Keratinocyte (primary cell): ENCODE results near the gene BRINP1. TPM values are rescaled to one million over a fixed set of nuclear protein-coding genes. Genes with fewer than 3 reads are reported as not detected.

Source experiments
- DNase-seq: peaks from one replicate; pipeline ENCODE4 v3.0.0-alpha.2; 2011; ENCODE audit warnings: low read depth, missing footprints, low spot score
- FAIRE-seq: peaks from 2 replicates; lab custom pipeline; 2011; peaks lifted over from hg19 to GRCh38; lab: Jason Lieb, UNC
- H2AFZ ChIP-seq: 2 replicates; pipeline ENCODE4 v1.6.0; 2012; ENCODE audit warnings: low read length, control low read depth, inconsistent platforms; ENCODE audit not compliant: control insufficient read depth
- H3K27ac ChIP-seq: 2 replicates; pipeline ENCODE4 v1.5.1; 2011; ENCODE audit warnings: low read length; ENCODE audit not compliant: control insufficient read depth, insufficient read depth
- H3K27me3 ChIP-seq: 3 replicates; pipeline ENCODE4 v1.6.0; 2011; ENCODE audit warnings: low read length; ENCODE audit not compliant: control insufficient read depth, insufficient read depth; ENCODE audit errors: extremely low read depth
- H3K36me3 ChIP-seq, 2 experiments: 2 replicates in 1 of 2; 3 replicates in 1 of 2; pipeline ENCODE4 v1.5.1; 2011; ENCODE audit warnings: low read length in 2 of 2, mild to moderate bottlenecking in 1 of 2; ENCODE audit not compliant: control insufficient read depth in 2 of 2, insufficient read depth in 2 of 2; ENCODE audit errors: extremely low read depth in 1 of 2
- H3K4me1 ChIP-seq: 3 replicates; pipeline ENCODE4 v1.5.1; 2011; ENCODE audit warnings: low read length; ENCODE audit not compliant: control insufficient read depth, insufficient read depth; ENCODE audit errors: extremely low read depth
- H3K4me2 ChIP-seq: 3 replicates; pipeline ENCODE4 v1.6.0; 2011; ENCODE audit warnings: low read depth, low read length; ENCODE audit not compliant: control insufficient read depth, insufficient read depth; ENCODE audit errors: extremely low read depth
- H3K4me3 ChIP-seq, 3 experiments: fragments of 200-600 bp in 1 of 3; sonication (generic) in 1 of 3; 2 replicates in 2 of 3; 3 replicates in 1 of 3; pipeline ENCODE4 v1.5.1; 2011 to 2016; ENCODE audit warnings: low read length in 3 of 3, mild to moderate bottlenecking in 3 of 3, control low read depth in 2 of 3, inconsistent platforms in 1 of 3, low read depth in 1 of 3, mixed read lengths in 1 of 3, mixed run types in 1 of 3, moderate library complexity in 1 of 3; ENCODE audit not compliant: control insufficient read depth in 2 of 3, insufficient read depth in 2 of 3; ENCODE audit errors: extremely low read depth in 1 of 3
- H3K79me2 ChIP-seq: 2 replicates; pipeline ENCODE4 v1.6.0; 2012; ENCODE audit warnings: low read length; ENCODE audit not compliant: control insufficient read depth, insufficient read depth
- H3K9ac ChIP-seq: 3 replicates; pipeline ENCODE4 v1.6.0; 2011; ENCODE audit warnings: low read length; ENCODE audit not compliant: control insufficient read depth, insufficient read depth; ENCODE audit errors: extremely low read depth
- H3K9me1 ChIP-seq: 3 replicates; pipeline ENCODE4 v1.6.0; 2011; ENCODE audit warnings: low read length; ENCODE audit not compliant: control insufficient read depth, insufficient read depth; ENCODE audit errors: extremely low read depth
- H3K9me3 ChIP-seq: 2 replicates; pipeline ENCODE4 v1.5.1; 2012; ENCODE audit warnings: low read depth, low read length; ENCODE audit not compliant: control insufficient read depth
- H4K20me1 ChIP-seq: 3 replicates; pipeline ENCODE4 v1.6.0; 2011; ENCODE audit warnings: low read length; ENCODE audit not compliant: control insufficient read depth, insufficient read depth; ENCODE audit errors: extremely low read depth
- CTCF ChIP-seq, 3 experiments: IDR thresholded peaks in 1 of 3; conservative IDR thresholded peaks in 1 of 3; optimal IDR thresholded peaks in 1 of 3; 2 replicates in 2 of 3; 3 replicates in 1 of 3; pipeline versions ENCODE3 to v1.5.1; 2011; ENCODE audit warnings: low read length in 3 of 3, mild to moderate bottlenecking in 3 of 3, moderate library complexity in 2 of 3, control low read depth in 1 of 3, inconsistent platforms in 1 of 3; ENCODE audit not compliant: insufficient read depth in 2 of 3; ENCODE audit errors: extremely low read depth in 1 of 3
- EZH2 ChIP-seq: IDR thresholded peaks from one replicate; pipeline ENCODE4 v1.6.1; 2012; ENCODE audit warnings: inconsistent platforms, mild to moderate bottlenecking, low read length, moderate library complexity
- dilution Hi-C: fragments of 300-500 bp; cut with MboI; formaldehyde crosslinking; loops from one replicate; pipeline ENCODE4 v1.7.0; 2020; ENCODE audit warnings: low sequenced_read_pairs; ENCODE audit not compliant: extremely low pct_ligation_motif_present
- polyA plus RNA-seq, 5 experiments: library from polyadenylated mRNA; depleted of rRNA in 3 of 5; stranded (reverse) in 3 of 5; stranded (forward) in 1 of 5; unstranded in 1 of 5; fragments of >200 nt; gene quantifications; 1 replicate in 1 of 5; 2 replicates in 3 of 5; 3 replicates in 1 of 5; pipeline versions ENCODE4 v1.2.1 to v1.2.3, GENCODE V29; 2011 to 2012; ENCODE audit warnings: missing spikeins in 2 of 5, low read depth in 1 of 5, low replicate concordance in 1 of 5

Gene BRINP1
- polyA plus RNA-seq, 1 donor (not counting 4 experiments of a cell fraction or from before 2014, with no cell fraction given), result 0.63 TPM

GRCh38 chr9:119167876-119168275 is 201.4 kb downstream of the BRINP1 start:
- Histone ChIP-seq H3K79me2 (no peaks in the 10 kb centered on the region), H4K20me1 (no peaks in the 10 kb centered on the region), H3K4me2 (no peak overlapping the region), H3K9me1 (no peaks in the 10 kb centered on the region), H3K27me3 (no peaks in the 10 kb centered on the region), H3K27ac (no peak overlapping the region), H3K9ac (no peak overlapping the region), H3K36me3 (no peaks in the 10 kb centered on the region), H3K4me3 (no peak overlapping the region), H3K4me1 (no peaks in the 10 kb centered on the region), H3K9me3 (peaks cover 6% of the 10 kb centered on the region), H2AFZ (no peak overlapping the region)
- FAIRE-seq (no peak), DNase-seq (no peak)
- no peak for TF ChIP-seq CTCF (optimal IDR thresholded peaks at IDR 0.05 in 1 of 3, IDR thresholded peaks at IDR 0.05 in 1 of 3, conservative IDR thresholded peaks at IDR 0.05 in 1 of 3; ENCODE audit: extremely low read depth in 1 of 3, insufficient read depth in 2 of 3, low read length in 3 of 3)
- TF ChIP-seq EZH2, result no peak
- dilution Hi-C loops, result no loop called here

DNA sequence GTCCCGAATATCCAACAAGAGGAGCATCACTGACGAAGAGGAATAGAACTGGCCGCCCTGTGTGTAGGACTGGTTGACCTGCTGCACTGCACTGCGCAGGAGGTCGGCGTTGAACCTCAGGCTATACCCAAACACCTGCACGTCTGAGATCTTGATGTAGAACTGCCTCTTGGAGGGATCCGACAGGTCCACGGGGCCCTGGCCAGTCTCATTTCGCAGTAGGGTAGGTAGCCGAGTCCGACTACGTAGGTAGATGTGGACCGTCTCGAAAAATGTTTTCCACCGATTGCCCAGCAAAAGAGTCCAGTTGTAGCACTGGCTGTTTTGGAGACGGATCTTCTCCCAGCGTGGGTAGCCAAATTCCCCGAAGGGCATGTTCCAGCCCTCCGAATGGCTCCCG is 202.0 kb downstream of the BRINP1 start:
- no peak overlapping the region for H3K4me3 ChIP-seq
- peaks cover 6% of the 10 kb centered on the region for H3K9me3 ChIP-seq
- FAIRE-seq (no peak), DNase-seq (no peak)
- TF ChIP-seq CTCF (optimal IDR thresholded peaks at IDR 0.05 in 1 of 3, IDR thresholded peaks at IDR 0.05 in 1 of 3, conservative IDR thresholded peaks at IDR 0.05 in 1 of 3; ENCODE audit: extremely low read depth in 1 of 3, insufficient read depth in 2 of 3, low read length in 3 of 3), result no peak
- TF ChIP-seq EZH2, result no peak
- H3K9me1 ChIP-seq, result no peaks in the 10 kb centered on the region
- no peaks in the 10 kb centered on the region for H3K79me2 ChIP-seq
- no peak overlapping the region for H2AFZ ChIP-seq
- no peaks in the 10 kb centered on the region for H4K20me1 ChIP-seq
- H3K4me2 ChIP-seq, result no peak overlapping the region
- dilution Hi-C loops, result no loop called here
- no peak overlapping the region for H3K9ac ChIP-seq
- no peaks in the 10 kb centered on the region for H3K36me3 ChIP-seq
- H3K4me1 ChIP-seq, result no peaks in the 10 kb centered on the region
- no peaks in the 10 kb centered on the region for H3K27me3 ChIP-seq
- no peak overlapping the region for H3K27ac ChIP-seq
